PC-3 (cell line): ENCODE data around the gene PGAP2.

Source experiments
- EZH2 ChIP-seq: fragments of 300-600 bp; sonication (generic); IDR thresholded peaks from one replicate; pipeline ENCODE4 v1.6.1; 2017; ENCODE audit warnings: antibody characterized with exemption, mild to moderate bottlenecking, low read length; ENCODE audit not compliant: unreplicated experiment
- TF ChIP-seq, protein P1 (sequence below): fragments of 300-600 bp; sonication (generic); conservative IDR thresholded peaks from 2 replicates; pipeline ENCODE4 v1.5.1; 2017; ENCODE audit warnings: antibody characterized with exemption, low read depth, mild to moderate bottlenecking, low read length

DNA sequence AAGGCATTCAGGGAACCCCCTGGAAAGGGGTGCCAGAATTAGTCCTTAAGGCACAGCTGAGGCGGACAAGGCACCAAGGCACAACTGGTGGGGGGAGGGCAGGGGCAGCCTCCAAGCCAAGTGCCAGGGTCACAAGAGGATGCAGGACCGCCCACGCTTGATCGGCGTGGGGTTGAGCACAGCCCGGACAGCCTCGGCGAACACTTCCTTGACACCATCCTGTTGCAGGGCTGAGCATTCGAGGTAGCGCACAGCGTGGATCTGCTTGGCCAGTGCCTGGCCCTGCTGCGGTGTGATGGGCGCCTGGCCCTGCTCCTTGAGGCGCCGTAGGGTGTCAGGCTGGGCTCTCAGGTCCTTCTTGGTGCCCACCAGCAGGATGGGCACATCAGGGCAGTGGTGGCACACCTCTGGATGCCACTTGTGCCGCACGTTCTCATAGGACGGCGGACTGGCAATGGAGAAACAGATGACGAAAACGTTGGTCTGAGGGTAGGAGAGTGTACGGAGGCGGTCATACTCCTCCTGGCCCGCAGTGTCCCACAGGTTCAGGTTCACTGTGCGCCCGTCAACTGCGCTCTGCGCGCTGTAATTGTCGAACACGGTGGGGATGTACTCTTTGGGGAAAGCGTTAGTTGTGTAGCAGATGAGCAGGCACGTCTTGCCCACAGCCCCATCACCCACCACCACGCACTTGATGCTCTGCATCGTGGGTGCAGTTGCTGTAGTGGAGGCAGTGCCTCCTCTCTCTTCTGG, 19.2 kb downstream of the PGAP2 start:
- TF ChIP-seq EZH2: no peak
- TF ChIP-seq, protein P1, sequence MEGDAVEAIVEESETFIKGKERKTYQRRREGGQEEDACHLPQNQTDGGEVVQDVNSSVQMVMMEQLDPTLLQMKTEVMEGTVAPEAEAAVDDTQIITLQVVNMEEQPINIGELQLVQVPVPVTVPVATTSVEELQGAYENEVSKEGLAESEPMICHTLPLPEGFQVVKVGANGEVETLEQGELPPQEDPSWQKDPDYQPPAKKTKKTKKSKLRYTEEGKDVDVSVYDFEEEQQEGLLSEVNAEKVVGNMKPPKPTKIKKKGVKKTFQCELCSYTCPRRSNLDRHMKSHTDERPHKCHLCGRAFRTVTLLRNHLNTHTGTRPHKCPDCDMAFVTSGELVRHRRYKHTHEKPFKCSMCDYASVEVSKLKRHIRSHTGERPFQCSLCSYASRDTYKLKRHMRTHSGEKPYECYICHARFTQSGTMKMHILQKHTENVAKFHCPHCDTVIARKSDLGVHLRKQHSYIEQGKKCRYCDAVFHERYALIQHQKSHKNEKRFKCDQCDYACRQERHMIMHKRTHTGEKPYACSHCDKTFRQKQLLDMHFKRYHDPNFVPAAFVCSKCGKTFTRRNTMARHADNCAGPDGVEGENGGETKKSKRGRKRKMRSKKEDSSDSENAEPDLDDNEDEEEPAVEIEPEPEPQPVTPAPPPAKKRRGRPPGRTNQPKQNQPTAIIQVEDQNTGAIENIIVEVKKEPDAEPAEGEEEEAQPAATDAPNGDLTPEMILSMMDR: no peak
